HEK293T (cell line): ENCODE data around the gene CDH4.

Experiments used
- CTCF ChIA-PET: fragments of 350-600 bp; formaldehyde crosslinking; extraction: SDS; loops from one replicate; lab custom pipeline; 2021; ENCODE audit warnings: antibody characterized with exemption, inconsistent platforms; lab: Yijun Ruan, JAX
- POLR2A ChIA-PET: fragments of 350-600 bp; formaldehyde crosslinking; extraction: SDS; loops from one replicate; lab custom pipeline; 2020; ENCODE audit warnings: antibody characterized with exemption, inconsistent platforms; lab: Yijun Ruan, JAX
- DNase-seq: peaks from one replicate; pipeline ENCODE4 v3.0.0; 2012; ENCODE audit warnings: mixed read lengths; ENCODE audit errors: extremely low spot score
- ARNT ChIP-seq: fragments of 450-650 bp; IDR thresholded peaks from 2 replicates; pipeline ENCODE4 v1.6.1; 2017; ENCODE audit warnings: mild to moderate bottlenecking
- BHLHE40 ChIP-seq: fragments of 450-650 bp; IDR thresholded peaks from 2 replicates; pipeline ENCODE4 v1.6.1; 2016; ENCODE audit warnings: mild to moderate bottlenecking, moderate library complexity, borderline replicate concordance
- CTBP1 ChIP-seq: fragments of 450-650 bp; IDR thresholded peaks from 2 replicates; pipeline ENCODE4 v1.6.1; 2016; ENCODE audit warnings: borderline replicate concordance
- ELF4 ChIP-seq: fragments of 450-650 bp; IDR thresholded peaks from 2 replicates; pipeline ENCODE4 v1.6.1; 2017; ENCODE audit warnings: antibody characterized with exemption
- FOXA1 ChIP-seq: fragments of 450-650 bp; IDR thresholded peaks from 2 replicates; pipeline ENCODE4 v1.6.1; 2016; ENCODE audit warnings: mild to moderate bottlenecking
- FOXK2 ChIP-seq: fragments of 450-650 bp; IDR thresholded peaks from 2 replicates; pipeline ENCODE4 v1.6.1; 2016; ENCODE audit warnings: mild to moderate bottlenecking
- FOXM1 ChIP-seq: fragments of 450-650 bp; IDR thresholded peaks from 2 replicates; pipeline ENCODE4 v1.6.1; 2017; ENCODE audit warnings: mild to moderate bottlenecking, borderline replicate concordance
- HDGF ChIP-seq: fragments of 450-650 bp; IDR thresholded peaks from 2 replicates; pipeline ENCODE4 v1.6.1; 2017; ENCODE audit warnings: antibody characterized with exemption, borderline replicate concordance
- L3MBTL2 ChIP-seq: fragments of 450-650 bp; conservative IDR thresholded peaks from 2 replicates; pipeline ENCODE4 v1.6.1; 2016; ENCODE audit warnings: mild to moderate bottlenecking
- LEF1 ChIP-seq: fragments of 450-650 bp; IDR thresholded peaks from 2 replicates; pipeline ENCODE4 v1.6.1; 2017; ENCODE audit warnings: mild to moderate bottlenecking, borderline replicate concordance
- NFRKB ChIP-seq: fragments of 450-650 bp; IDR thresholded peaks from 2 replicates; pipeline ENCODE4 v1.6.1; 2016; ENCODE audit warnings: mild to moderate bottlenecking, moderate library complexity
- SP1 ChIP-seq: fragments of 450-650 bp; IDR thresholded peaks from 2 replicates; pipeline ENCODE4 v1.6.1; 2017
- SUZ12 ChIP-seq: fragments of 450-650 bp; IDR thresholded peaks from 2 replicates; pipeline ENCODE4 v1.6.1; 2016; ENCODE audit warnings: mild to moderate bottlenecking
- TARDBP ChIP-seq: fragments of 450-650 bp; IDR thresholded peaks from 2 replicates; pipeline ENCODE4 v1.6.1; 2016
- ZNF384 ChIP-seq: fragments of 450-650 bp; IDR thresholded peaks from 2 replicates; pipeline ENCODE4 v1.6.1; 2016
- TF ChIP-seq, protein P1 (sequence below): fragments of 450-650 bp; IDR thresholded peaks from 2 replicates; pipeline ENCODE4 v1.6.1; 2016

The CDH4 gene

GRCh38 chr20:61371501-61372136 lies 119.6 kb downstream of the CDH4 start:
- DNase-seq: no peak
- CTCF ChIA-PET: no interaction called here
- POLR2A ChIA-PET: no interaction called here
- TF ChIP-seq BHLHE40: no peak
- TF ChIP-seq FOXM1: no peak
- TF ChIP-seq LEF1: no peak
- no peak for TF ChIP-seq ZNF384
- TF ChIP-seq, protein P1, sequence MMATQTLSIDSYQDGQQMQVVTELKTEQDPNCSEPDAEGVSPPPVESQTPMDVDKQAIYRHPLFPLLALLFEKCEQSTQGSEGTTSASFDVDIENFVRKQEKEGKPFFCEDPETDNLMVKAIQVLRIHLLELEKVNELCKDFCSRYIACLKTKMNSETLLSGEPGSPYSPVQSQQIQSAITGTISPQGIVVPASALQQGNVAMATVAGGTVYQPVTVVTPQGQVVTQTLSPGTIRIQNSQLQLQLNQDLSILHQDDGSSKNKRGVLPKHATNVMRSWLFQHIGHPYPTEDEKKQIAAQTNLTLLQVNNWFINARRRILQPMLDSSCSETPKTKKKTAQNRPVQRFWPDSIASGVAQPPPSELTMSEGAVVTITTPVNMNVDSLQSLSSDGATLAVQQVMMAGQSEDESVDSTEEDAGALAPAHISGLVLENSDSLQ: no peak
- no peak for TF ChIP-seq ELF4
- no peak for TF ChIP-seq L3MBTL2
- no peak for TF ChIP-seq TARDBP
- TF ChIP-seq SUZ12: no peak
- TF ChIP-seq FOXA1: no peak
- no peak for TF ChIP-seq HDGF
- TF ChIP-seq SP1: no peak
- TF ChIP-seq CTBP1: no peak
- no peak for TF ChIP-seq ARNT
- no peak for TF ChIP-seq NFRKB
- no peak for TF ChIP-seq FOXK2

DNA sequence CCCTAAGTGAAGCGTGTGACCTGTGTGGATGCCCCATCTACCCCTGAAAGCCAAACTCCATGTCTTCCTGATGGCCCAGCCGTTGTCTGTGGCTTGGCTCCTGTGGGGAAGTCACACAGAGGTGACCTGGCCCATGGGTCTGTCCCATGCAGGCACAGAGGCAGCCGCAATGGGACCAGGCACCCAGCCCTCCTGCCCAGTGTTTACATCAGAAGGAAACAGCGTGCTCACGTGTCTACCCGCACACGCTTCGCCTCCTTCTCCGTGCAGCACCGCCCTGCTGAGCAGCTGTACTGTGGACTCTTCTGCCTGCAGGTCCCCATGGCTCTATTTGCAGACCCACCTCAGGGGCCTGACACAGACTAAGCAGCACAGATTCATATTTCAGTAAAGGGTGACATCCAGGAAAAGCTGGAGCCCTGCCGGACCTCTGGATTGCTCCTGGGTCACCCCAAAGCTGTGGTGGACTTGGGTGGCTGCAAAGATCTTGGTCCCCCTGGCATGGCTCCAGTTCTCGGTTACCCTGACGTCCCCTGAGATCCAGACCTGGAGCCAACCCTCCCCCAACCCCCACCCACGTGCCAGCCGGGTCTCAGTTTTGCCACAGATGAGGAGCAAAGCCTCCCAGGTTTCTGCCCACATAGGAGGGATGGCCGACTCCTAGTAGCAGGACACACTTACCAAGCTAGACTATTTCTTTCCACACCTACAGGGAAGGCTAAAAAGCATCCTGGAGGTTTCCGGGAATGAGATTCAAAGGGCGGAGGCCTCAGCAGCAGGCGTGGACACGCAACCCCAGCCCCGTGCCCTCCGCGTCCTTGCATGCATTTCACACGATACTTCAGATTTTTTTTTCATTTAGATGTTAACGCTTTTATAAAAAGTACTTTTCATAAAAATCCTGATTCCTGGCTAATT lies 120.3 kb downstream of the CDH4 start:
- DNase-seq: no peak
- CTCF ChIA-PET: no interaction called here
- POLR2A ChIA-PET: no interaction called here
- TF ChIP-seq FOXM1 (no peak), CTBP1 (no peak), LEF1 (no peak), BHLHE40 (no peak), ARNT (no peak), L3MBTL2 (no peak), ELF4 (no peak), HDGF (no peak), SP1 (no peak)
- TF ChIP-seq, protein P1: no peak

GRCh38 chr20:61373055-61373399 lies 121.0 kb downstream of the CDH4 start:
- ChIA-PET CTCF (no interaction called here), POLR2A (no interaction called here)
- no peak for TF ChIP-seq NFRKB
- no peak for TF ChIP-seq FOXA1
- TF ChIP-seq SUZ12: no peak
- TF ChIP-seq FOXM1: no peak
- no peak for DNase-seq

- CTCF ChIA-PET: no interaction called here
- no peak for DNase-seq
- POLR2A ChIA-PET: no interaction called here
- no peak for TF ChIP-seq SUZ12
- no peak for TF ChIP-seq FOXA1
- TF ChIP-seq TARDBP: no peak
- no peak for TF ChIP-seq LEF1
- TF ChIP-seq SP1: no peak
- TF ChIP-seq ELF4: no peak
- no peak for TF ChIP-seq BHLHE40
- TF ChIP-seq HDGF: no peak
- TF ChIP-seq L3MBTL2: no peak
- no peak for TF ChIP-seq ZNF384
Measured at GRCh38 chr20:61373956-61374545, 122.0 kb downstream of the CDH4 start.

GRCh38 chr20:61376541-61377240 lies 124.6 kb downstream of the CDH4 start:
- POLR2A ChIA-PET: no interaction called here
- TF ChIP-seq HDGF (no peak), FOXK2 (no peak), ARNT (no peak), SUZ12 (no peak), NFRKB (no peak), ELF4 (no peak), CTBP1 (no peak), FOXM1 (no peak), ZNF384 (no peak), TARDBP (no peak), L3MBTL2 (no peak), SP1 (no peak), BHLHE40 (no peak), FOXA1 (no peak), LEF1 (no peak)
- TF ChIP-seq, protein P1: no peak
- CTCF ChIA-PET: no interaction called here
- DNase-seq: no peak
